Liver (tissue), 9 donors: Measurements from ENCODE around the gene INPP5F. TPM values are rescaled to one million over a fixed set of nuclear protein-coding genes. Genes with fewer than 3 reads are reported as not detected.

ENCODE experiments used
- DNase-seq: peaks from one replicate; pipeline ENCODE4 v3.0.0-alpha.2; 2017; ENCODE audit warnings: low spot score
- H3K27ac ChIP-seq, 2 donors: one replicate each; pipeline ENCODE4 v1.7.0; 2013; ENCODE audit warnings: inconsistent platforms in 2 of 2, low read length in 2 of 2, control low read depth in 1 of 2, low read depth in 1 of 2, mild to moderate bottlenecking in 1 of 2
- H3K27me3 ChIP-seq, 4 donors: one replicate each; pipeline versions ENCODE4 v1.6.1 to v1.7.0; 2013; ENCODE audit warnings: low read length in 3 of 4, inconsistent platforms in 1 of 4, mild to moderate bottlenecking in 1 of 4, moderate library complexity in 1 of 4; ENCODE audit not compliant: control insufficient read depth in 4 of 4, insufficient read depth in 4 of 4
- H3K36me3 ChIP-seq, 4 donors: one replicate each; pipeline versions ENCODE4 v1.6.1 to v1.7.0; 2013; ENCODE audit warnings: low read length in 3 of 4, mild to moderate bottlenecking in 3 of 4, low read depth in 1 of 4, moderate library complexity in 1 of 4; ENCODE audit not compliant: control insufficient read depth in 4 of 4, insufficient read depth in 3 of 4
- H3K4me1 ChIP-seq, 4 donors: one replicate each; pipeline versions ENCODE4 v1.6.1 to v1.7.0; 2013; ENCODE audit warnings: low read length in 3 of 4, mild to moderate bottlenecking in 3 of 4, moderate library complexity in 1 of 4; ENCODE audit not compliant: control insufficient read depth in 4 of 4, insufficient read depth in 4 of 4
- H3K4me3 ChIP-seq, 3 donors: one replicate each; pipeline versions ENCODE4 v1.6.1 to v1.7.0; 2013; ENCODE audit warnings: low read length in 3 of 3, control low read depth in 1 of 3, low read depth in 1 of 3, mild to moderate bottlenecking in 1 of 3
- H3K9ac ChIP-seq, 2 donors: one replicate each; pipeline ENCODE4 v1.7.0; 2013; ENCODE audit warnings: low read length in 2 of 2, mild to moderate bottlenecking in 2 of 2, moderate library complexity in 2 of 2, control low read depth in 1 of 2, low read depth in 1 of 2
- H3K9me3 ChIP-seq, 4 donors: one replicate each; pipeline versions ENCODE4 v1.6.1 to v1.7.0; 2013; ENCODE audit warnings: low read length in 3 of 4; ENCODE audit not compliant: control insufficient read depth in 4 of 4
- ATF3 ChIP-seq: IDR thresholded peaks from 2 replicates; pipeline ENCODE4 v1.6.1; 2016; ENCODE audit warnings: antibody characterized with exemption
- CTCF ChIP-seq: fragments of 150-350 bp; IDR thresholded peaks from 2 replicates; pipeline ENCODE4 v1.5.1; 2017; ENCODE audit warnings: improper control_type of control experiment, low read depth, low read length; ENCODE audit not compliant: missing input control
- EGR1 ChIP-seq, 2 donors: IDR thresholded peaks; 2 replicates each; pipeline ENCODE4 v1.6.1; 2016 to 2018; ENCODE audit warnings: antibody characterized with exemption in 2 of 2, low read depth in 2 of 2
- FOXA1 ChIP-seq: IDR thresholded peaks from 2 replicates; pipeline ENCODE4 v1.6.1; 2016; ENCODE audit warnings: antibody characterized with exemption
- FOXA2 ChIP-seq: IDR thresholded peaks from 2 replicates; pipeline ENCODE4 v1.6.1; 2016; ENCODE audit warnings: antibody characterized with exemption
- GABPA ChIP-seq, 2 donors: IDR thresholded peaks in 1 of 2; conservative IDR thresholded peaks in 1 of 2; 2 replicates each; pipeline ENCODE4 v1.6.1; 2016; ENCODE audit warnings: antibody characterized with exemption in 2 of 2, mild to moderate bottlenecking in 1 of 2, moderate library complexity in 1 of 2
- HNF4A ChIP-seq, 2 donors: conservative IDR thresholded peaks; 2 replicates each; pipeline ENCODE4 v1.6.1; 2016; ENCODE audit warnings: antibody characterized with exemption in 2 of 2, mild to moderate bottlenecking in 2 of 2
- HNF4G ChIP-seq: IDR thresholded peaks from 2 replicates; pipeline ENCODE4 v1.6.1; 2016; ENCODE audit warnings: antibody characterized with exemption
- JUND ChIP-seq, 2 donors: IDR thresholded peaks; 2 replicates each; pipeline ENCODE4 v1.6.1; 2016; ENCODE audit warnings: antibody characterized with exemption in 2 of 2
- NR2F2 ChIP-seq: IDR thresholded peaks from 2 replicates; pipeline ENCODE4 v1.6.1; 2016; ENCODE audit warnings: antibody characterized with exemption
- RXRA ChIP-seq, 2 donors: IDR thresholded peaks; 2 replicates each; pipeline ENCODE4 v1.6.1; 2017 to 2018; ENCODE audit warnings: antibody characterized with exemption in 2 of 2, mild to moderate bottlenecking in 1 of 2
- SP1 ChIP-seq: IDR thresholded peaks from 2 replicates; pipeline ENCODE4 v1.6.1; 2018; ENCODE audit warnings: antibody characterized with exemption, mild to moderate bottlenecking
- TAF1 ChIP-seq: conservative IDR thresholded peaks from 2 replicates; pipeline ENCODE4 v1.6.1; 2016; ENCODE audit warnings: antibody characterized with exemption, mild to moderate bottlenecking
- YY1 ChIP-seq: IDR thresholded peaks from 2 replicates; pipeline ENCODE4 v1.6.1; 2016; ENCODE audit warnings: antibody characterized with exemption, mild to moderate bottlenecking
- ZBTB33 ChIP-seq: IDR thresholded peaks from 2 replicates; pipeline ENCODE4 v1.6.1; 2016; ENCODE audit warnings: antibody characterized with exemption
- WGBS: extraction: QIAGEN DNeasy Blood & Tissue Kit; methylation state at CpG from one replicate; pipeline ENCODE4 v1.1.7; 2013; 5-methylcytosine and 5-hydroxymethylcytosine counted together
- polyA plus RNA-seq, 2 donors: library from polyadenylated mRNA; stranded (reverse) in 1 of 2; unstranded in 1 of 2; fragments of 200-250 nt in 1 of 2; fragments of >200 nt in 1 of 2; fragmentation: Nextera tagmentation in 1 of 2; extraction: Ambion mirVana in 1 of 2; gene quantifications; one replicate each; pipeline versions ENCODE4 v1.2.1 to v1.2.3, GENCODE V29; 2013 to 2015
- total RNA-seq, 2 donors: library from RNA; depleted of rRNA; stranded (reverse); fragments of >200 nt; gene quantifications; one replicate each; pipeline ENCODE4 v1.2.3, GENCODE V29; 2014
- donor health status: healthy.
- donor health status: healthy.
- donor health status: healthy.
- donor health status: healthy.
- donor health status: healthy.

INPP5F gene
- total and polyA plus RNA-seq, 4 donors: 1.1 to 8.1 (median 2.1) TPM

GRCh38 chr10:119691726-119692125 is 34.1 kb upstream of the INPP5F start:
- Histone ChIP-seq H3K4me1 (no peaks in the 10 kb centered on the region), H3K4me3 (no peak overlapping the region), H3K9me3 (no peaks in the 10 kb centered on the region), H3K36me3 (no peaks in the 10 kb centered on the region), H3K27me3 (no peaks in the 10 kb centered on the region), H3K27ac (no peak overlapping the region), H3K9ac (no peak overlapping the region)
- 96% methylated on average over 3 of the region's 3 CpGs for WGBS
- no peak for DNase-seq
- TF ChIP-seq EGR1 (IDR thresholded peaks at IDR 0.05; ENCODE audit: low read depth in 2 of 2) (no peak), ZBTB33 (no peak), YY1 (no peak), FOXA2 (no peak)

- Histone ChIP-seq H3K4me3 (no peak overlapping the region), H3K4me1 (no peaks in the 10 kb centered on the region), H3K9me3 (no peaks in the 10 kb centered on the region), H3K36me3 (no peaks in the 10 kb centered on the region), H3K27ac (no peak overlapping the region), H3K9ac (no peak overlapping the region), H3K27me3 (no peaks in the 10 kb centered on the region)
- 77% methylated on average over 6 of the region's 6 CpGs for WGBS
- DNase-seq: no peak
- TF ChIP-seq GABPA (IDR thresholded peaks at IDR 0.05 in 1 of 2, conservative IDR thresholded peaks at IDR 0.05 in 1 of 2): no peak
- TF ChIP-seq FOXA2: no peak
- TF ChIP-seq NR2F2: no peak
- no peak for TF ChIP-seq TAF1
- TF ChIP-seq JUND (IDR thresholded peaks at IDR 0.05): no peak
- no peak for TF ChIP-seq RXRA (IDR thresholded peaks at IDR 0.05)
- TF ChIP-seq ZBTB33: no peak
- no peak for TF ChIP-seq YY1
- no peak for TF ChIP-seq FOXA1
- TF ChIP-seq SP1: no peak
- no peak for TF ChIP-seq HNF4A (conservative IDR thresholded peaks at IDR 0.05)
- no peak for TF ChIP-seq HNF4G
- no peak for TF ChIP-seq CTCF
- TF ChIP-seq ATF3: no peak
Observed at GRCh38 chr10:119693262-119693957, 32.4 kb upstream of the INPP5F start.
